Upper lobe of right lung (tissue), 1 donor: ENCODE results near the gene PRIM2. TPM values are rescaled to one million over a fixed set of nuclear protein-coding genes. Genes with fewer than 3 reads are reported as not detected.

Experiments used
- ATAC-seq: fragments of 200-7000 bp; cut with Tn5 transposase; one replicate; pipeline ENCODE4 v1.9.1; 2020; ENCODE audit warnings: mild to moderate bottlenecking, moderate library complexity
- DNase-seq: peaks from one replicate; pipeline ENCODE4 v3.0.0-alpha.2; 2020
- H3K27ac ChIP-seq: fragments of 200-600 bp; one replicate; pipeline ENCODE4 v1.8.0; 2022
- H3K27me3 ChIP-seq: fragments of 200-600 bp; one replicate; pipeline ENCODE4 v1.8.0; 2022; ENCODE audit warnings: mild to moderate bottlenecking
- H3K36me3 ChIP-seq: fragments of 200-600 bp; one replicate; pipeline ENCODE4 v1.8.0; 2022
- H3K4me1 ChIP-seq: fragments of 200-600 bp; one replicate; pipeline ENCODE4 v1.8.0; 2022
- H3K4me3 ChIP-seq: fragments of 200-600 bp; one replicate; pipeline ENCODE4 v1.8.0; 2022; ENCODE audit warnings: mild to moderate bottlenecking
- H3K9me3 ChIP-seq: fragments of 200-600 bp; one replicate; pipeline ENCODE4 v1.8.0; 2022
- intact Hi-C: fragments of 100-400 bp; cut with DNase I; formaldehyde crosslinking; loops from one replicate; pipeline ENCODE4 v1.11.0; 2022
- total RNA-seq: library from RNA; stranded (reverse); fragmentation: NEBNext Ultra II Directional; extraction: Animal tissue kit (Norgen Biotek cat#: 25700); gene quantifications from one replicate; pipeline ENCODE4 v1.2.1, GENCODE V29; 2021
- TF ChIP-seq, protein P1 (sequence below): fragments of 200-600 bp; IDR thresholded peaks from one replicate; pipeline ENCODE4 v1.8.0; 2022; ENCODE audit warnings: antibody characterized with exemption
- donor health status: DM: no; HTN: yes; CAD: no; lungs with severe emphysema.

Gene PRIM2
- total RNA-seq, 1 donor from 2014 or later, result 8.5 TPM

GRCh38 chr6:57312004-57312345 is 5.5 kb upstream of the PRIM2 start:
- Histone ChIP-seq H3K27ac (no peak overlapping the region), H3K27me3 (no peaks in the 10 kb centered on the region), H3K4me3 (no peak overlapping the region), H3K36me3 (no peaks in the 10 kb centered on the region), H3K9me3 (no peaks in the 10 kb centered on the region), H3K4me1 (peaks cover 7% of the 10 kb centered on the region)
- ATAC-seq (no peak), DNase-seq (no peak)
- TF ChIP-seq, protein P1, sequence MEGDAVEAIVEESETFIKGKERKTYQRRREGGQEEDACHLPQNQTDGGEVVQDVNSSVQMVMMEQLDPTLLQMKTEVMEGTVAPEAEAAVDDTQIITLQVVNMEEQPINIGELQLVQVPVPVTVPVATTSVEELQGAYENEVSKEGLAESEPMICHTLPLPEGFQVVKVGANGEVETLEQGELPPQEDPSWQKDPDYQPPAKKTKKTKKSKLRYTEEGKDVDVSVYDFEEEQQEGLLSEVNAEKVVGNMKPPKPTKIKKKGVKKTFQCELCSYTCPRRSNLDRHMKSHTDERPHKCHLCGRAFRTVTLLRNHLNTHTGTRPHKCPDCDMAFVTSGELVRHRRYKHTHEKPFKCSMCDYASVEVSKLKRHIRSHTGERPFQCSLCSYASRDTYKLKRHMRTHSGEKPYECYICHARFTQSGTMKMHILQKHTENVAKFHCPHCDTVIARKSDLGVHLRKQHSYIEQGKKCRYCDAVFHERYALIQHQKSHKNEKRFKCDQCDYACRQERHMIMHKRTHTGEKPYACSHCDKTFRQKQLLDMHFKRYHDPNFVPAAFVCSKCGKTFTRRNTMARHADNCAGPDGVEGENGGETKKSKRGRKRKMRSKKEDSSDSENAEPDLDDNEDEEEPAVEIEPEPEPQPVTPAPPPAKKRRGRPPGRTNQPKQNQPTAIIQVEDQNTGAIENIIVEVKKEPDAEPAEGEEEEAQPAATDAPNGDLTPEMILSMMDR, result no peak
- intact Hi-C loops, result no loop called here

GRCh38 chr6:57313009-57313408 is 4.4 kb upstream of the PRIM2 start:
- TF ChIP-seq, protein P1, result no peak
- no peak for ATAC-seq
- H3K36me3 ChIP-seq, result no peaks in the 10 kb centered on the region
- peak overlapping the region; percentile 43 for H3K27ac ChIP-seq
- no peak for DNase-seq
- no peaks in the 10 kb centered on the region for H3K9me3 ChIP-seq
- no peak overlapping the region for H3K4me3 ChIP-seq
- H3K27me3 ChIP-seq, result no peaks in the 10 kb centered on the region
- peaks cover 10% of the 10 kb centered on the region for H3K4me1 ChIP-seq
- intact Hi-C loops, result no loop called here

DNA sequence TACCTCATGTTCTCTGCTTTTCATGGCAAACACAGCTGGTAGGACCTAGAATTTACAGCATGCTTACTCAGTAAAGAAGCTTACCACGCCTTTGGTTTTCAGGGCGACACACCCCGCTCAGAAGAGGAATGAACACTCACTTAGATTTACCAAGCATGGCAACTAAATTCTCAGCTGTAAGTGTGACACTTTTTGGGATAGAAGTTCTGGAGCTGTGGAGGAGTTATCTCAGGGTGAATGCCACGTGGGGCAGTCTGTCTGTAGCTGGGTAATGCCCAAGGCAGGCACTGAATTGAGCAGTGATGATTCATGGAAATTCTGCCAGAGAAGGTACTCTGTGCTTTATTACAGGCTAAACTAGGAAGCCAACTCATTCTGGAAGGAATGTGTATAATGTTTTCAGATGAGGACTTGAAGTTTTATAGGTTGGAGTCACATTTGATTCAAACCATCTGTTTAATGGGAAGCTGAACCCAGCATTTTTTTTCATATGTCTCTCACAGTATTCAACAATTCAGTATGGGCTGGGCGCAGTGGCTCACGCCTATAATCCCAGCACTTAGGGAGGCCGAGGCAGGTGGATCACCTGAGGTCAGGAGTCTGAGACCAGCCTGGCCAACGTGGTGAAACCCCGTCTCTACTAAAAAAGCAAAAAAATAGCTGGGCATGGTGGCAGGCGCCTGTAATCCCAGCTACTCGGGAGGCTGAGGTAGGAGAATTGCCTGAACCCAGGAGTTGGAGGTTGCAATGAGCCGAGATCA is 3.5 kb upstream of the PRIM2 start:
- Histone ChIP-seq H3K9me3 (no peaks in the 10 kb centered on the region), H3K36me3 (no peaks in the 10 kb centered on the region), H3K4me1 (peaks cover 14% of the 10 kb centered on the region), H3K4me3 (no peak overlapping the region), H3K27me3 (no peaks in the 10 kb centered on the region), H3K27ac (peak overlapping the region; percentile 43)
- TF ChIP-seq, protein P1, result no peak
- peak; percentile 37 for ATAC-seq
- DNase-seq, result no peak
- intact Hi-C loops, result no loop called here

- no peak overlapping the region for H3K27ac ChIP-seq
Observed at GRCh38 chr6:57315111-57315510, 2.3 kb upstream of the PRIM2 start.

DNA sequence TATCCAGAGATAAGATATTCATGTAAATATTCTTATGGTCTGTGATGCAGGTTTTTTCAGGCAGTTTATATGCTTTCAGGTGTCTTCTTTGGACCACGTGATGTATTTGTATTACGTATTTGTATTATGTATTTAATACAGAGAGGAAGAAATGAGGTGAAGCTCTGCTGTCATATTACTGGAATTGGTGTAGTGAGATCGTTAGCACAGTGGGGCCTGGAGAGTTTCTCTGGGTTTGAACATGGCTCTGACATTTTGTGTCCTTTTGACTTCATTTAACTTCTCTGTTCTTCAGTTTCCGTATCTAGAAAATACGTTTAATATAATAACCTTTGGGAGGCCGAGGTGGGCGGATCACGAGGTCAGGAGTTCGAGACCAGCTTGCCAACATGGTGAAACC is 1.6 kb upstream of the PRIM2 start:
- no peak overlapping the region for H3K4me3 ChIP-seq
- intact Hi-C loops, result no loop called here
- no peak for DNase-seq
- no peak for ATAC-seq
- peaks cover 14% of the 10 kb centered on the region for H3K4me1 ChIP-seq
- no peak overlapping the region for H3K27ac ChIP-seq
- H3K36me3 ChIP-seq, result peaks cover 6% of the 10 kb centered on the region
- H3K27me3 ChIP-seq, result no peaks in the 10 kb centered on the region
- TF ChIP-seq, protein P1, result no peak
- no peaks in the 10 kb centered on the region for H3K9me3 ChIP-seq

More at GRCh38 chr6:57315111-57315510, 2.3 kb upstream of the PRIM2 start:
- no peak for DNase-seq
- TF ChIP-seq, protein P1, result no peak
- Histone ChIP-seq H3K4me1 (peaks cover 14% of the 10 kb centered on the region), H3K9me3 (no peaks in the 10 kb centered on the region), H3K36me3 (no peaks in the 10 kb centered on the region), H3K27me3 (no peaks in the 10 kb centered on the region), H3K4me3 (no peak overlapping the region)
- ATAC-seq, result no peak
- intact Hi-C loops, result no loop called here
